K562 (cell line): ENCODE data around the gene PODXL2. TPM values are rescaled to one million over a fixed set of nuclear protein-coding genes. Genes with fewer than 3 reads are reported as not detected.

Experiments used
- ATAC-seq: fragments of 200-7000 bp; cut with Tn5 transposase; 3 replicates; pipeline ENCODE4 v1.9.1; 2020; ENCODE audit warnings: moderate library complexity
- BruUV-seq: library from RNA; stranded (reverse); fragments of 400-500 nt; replicated peaks from 2 replicates; lab custom pipeline; 2021; lab: Mats Ljungman, UMichigan
- CTCF ChIA-PET: fragments of 300-600 bp; formaldehyde crosslinking; extraction: SDS; loops from one replicate; lab custom pipeline; 2021; ENCODE audit warnings: low intra/inter-chr PET ratio; lab: Yijun Ruan, JAX
- POLR2A ChIA-PET: fragments of 300-600, 350-650 bp; sonication (Branson Sonifier 250); formaldehyde crosslinking; extraction: SDS; loops from one replicate; lab custom pipeline; 2021; ENCODE audit warnings: antibody characterized with exemption, inconsistent platforms; lab: Yijun Ruan, JAX
- DNase-seq, 4 experiments: peaks; one replicate each; pipeline versions ENCODE4 v3.0.0 to v3.0.0-alpha.2; 2011 to 2018; ENCODE audit warnings: low spot score in 3 of 4, mixed read lengths in 3 of 4; ENCODE audit errors: extremely low read depth in 1 of 4
- FAIRE-seq: peaks from 2 replicates; lab custom pipeline; 2011; peaks lifted over from hg19 to GRCh38; lab: Jason Lieb, UNC
- H2AFZ ChIP-seq: 2 replicates; pipeline ENCODE4 v1.6.0; 2011; ENCODE audit warnings: low read depth, low read length, control low read depth, inconsistent platforms
- H3K27ac ChIP-seq: fragments of 200-600 bp; 3 replicates; pipeline ENCODE4 v1.8.0; 2011; ENCODE audit warnings: low read depth, mild to moderate bottlenecking, control low read depth, inconsistent platforms, low read length, moderate library complexity, mixed read lengths; ENCODE audit errors: extremely low read depth
- H3K27me3 ChIP-seq, 2 experiments: fragments of 300-600 bp in 1 of 2; 2 replicates in 1 of 2; 3 replicates in 1 of 2; pipeline versions ENCODE4 v1.6.0 to v1.8.0; 2011; ENCODE audit warnings: inconsistent platforms in 2 of 2, low read length in 2 of 2, mild to moderate bottlenecking in 1 of 2, mixed read lengths in 1 of 2, moderate library complexity in 1 of 2; ENCODE audit not compliant: control insufficient read depth in 2 of 2, insufficient read depth in 2 of 2
- H3K36me3 ChIP-seq: fragments of 300-600 bp; 3 replicates; pipeline ENCODE4 v1.8.0; 2011; ENCODE audit warnings: mild to moderate bottlenecking, low read length, inconsistent platforms; ENCODE audit not compliant: control insufficient read depth, insufficient read depth
- H3K4me1 ChIP-seq, 2 experiments: fragments of 200-600 bp in 1 of 2; replicated peaks in 1 of 2; 2 replicates in 1 of 2; 3 replicates in 1 of 2; pipeline versions ENCODE4 v1.5.1 to v1.8.0; 2011; ENCODE audit warnings: inconsistent platforms in 2 of 2, low read length in 2 of 2, mild to moderate bottlenecking in 1 of 2, mixed read lengths in 1 of 2, moderate library complexity in 1 of 2; ENCODE audit not compliant: control insufficient read depth in 2 of 2, insufficient read depth in 2 of 2
- H3K4me2 ChIP-seq: 2 replicates; pipeline ENCODE4 v1.6.1; 2011; ENCODE audit warnings: low read length, control low read depth, inconsistent platforms, mixed read lengths; ENCODE audit not compliant: insufficient read depth
- H3K4me3 ChIP-seq: fragments of 200-600 bp; sonication (generic), shearing (Covaris generic); 2 replicates; pipeline ENCODE4 v1.5.1; 2016; ENCODE audit warnings: control low read depth, inconsistent platforms
- H3K79me2 ChIP-seq: fragments of 200-600 bp; 3 replicates; pipeline ENCODE4 v1.8.0; 2011; ENCODE audit warnings: low read length, inconsistent platforms; ENCODE audit not compliant: control insufficient read depth, insufficient read depth
- H3K9ac ChIP-seq, 2 experiments: 2 replicates each; pipeline versions ENCODE4 v1.6.0 to v1.6.1; 2011; ENCODE audit warnings: low read depth in 2 of 2, low read length in 2 of 2, control low read depth in 1 of 2, inconsistent platforms in 1 of 2, mild to moderate bottlenecking in 1 of 2, mixed read lengths in 1 of 2; ENCODE audit not compliant: insufficient read depth in 1 of 2
- H3K9me1 ChIP-seq: one replicate; pipeline ENCODE4 v1.6.0; 2011; ENCODE audit warnings: inconsistent platforms, mild to moderate bottlenecking, low read length, moderate library complexity; ENCODE audit not compliant: control insufficient read depth, insufficient read depth
- H3K9me3 ChIP-seq: replicated peaks from 2 replicates; pipeline ENCODE4 v1.5.1; 2011; ENCODE audit warnings: low read depth, low read length, inconsistent platforms; ENCODE audit not compliant: control insufficient read depth, insufficient read depth
- H4K20me1 ChIP-seq: replicated peaks from 2 replicates; pipeline ENCODE4 v1.6.1; 2011; ENCODE audit warnings: low read length, inconsistent platforms, mixed read lengths; ENCODE audit not compliant: control insufficient read depth, insufficient read depth
- CBFA2T3 ChIP-seq: fragments of 450-650 bp; IDR thresholded peaks from 2 replicates; pipeline ENCODE4 v1.6.1; 2017
- CHD7 ChIP-seq: fragments of 200-600 bp; sonication (generic); IDR thresholded peaks from one replicate; pipeline ENCODE4 v1.6.1; 2012; ENCODE audit warnings: mild to moderate bottlenecking, low read depth, low read length, inconsistent platforms
- MIER1 ChIP-seq: fragments of 450-650 bp; IDR thresholded peaks from 2 replicates; pipeline ENCODE4 v1.6.1; 2016; ENCODE audit warnings: antibody characterized with exemption, mild to moderate bottlenecking, low read depth
- MLX ChIP-seq, 2 experiments: fragments of 450-650 bp in 1 of 2; sonication (generic) in 1 of 2; formaldehyde crosslinking; conservative IDR thresholded peaks; 2 replicates each; pipeline versions ENCODE4 v1.4.0 to v1.8.1; 2020 to 2022; ENCODE audit warnings: mild to moderate bottlenecking in 1 of 2, missing genetic modification reagents in 1 of 2
- PHF8 ChIP-seq: fragments of 200-600 bp; sonication (generic); IDR thresholded peaks from 2 replicates; pipeline ENCODE4 v1.6.1; 2012; ENCODE audit warnings: mixed run types, mild to moderate bottlenecking, inconsistent platforms, low read length, moderate library complexity, borderline replicate concordance
- POLR3G ChIP-seq: IDR thresholded peaks from 2 replicates; pipeline ENCODE4 v1.6.1; 2011; ENCODE audit not compliant: insufficient read length, insufficient replicate concordance; ENCODE audit errors: extremely low read depth
- RBFOX2 ChIP-seq: fragments of 200-400 bp; formaldehyde crosslinking; IDR thresholded peaks from 2 replicates; pipeline ENCODE4 v1.6.1; 2017; ENCODE audit warnings: low read depth, mild to moderate bottlenecking, low read length, moderate library complexity
- SREBF1 ChIP-seq: fragments of 150-350 bp; IDR thresholded peaks from 2 replicates; pipeline ENCODE4 v1.6.1; 2014; ENCODE audit warnings: antibody characterized with exemption, low read depth, low read length, borderline replicate concordance
- TEAD1 ChIP-seq, 2 experiments: fragments of 450-650 bp in 1 of 2; sonication (generic) in 1 of 2; formaldehyde crosslinking; IDR thresholded peaks; 2 replicates each; pipeline versions ENCODE4 v1.4.0 to v1.8.0; 2020 to 2022; ENCODE audit warnings: mild to moderate bottlenecking in 2 of 2, missing genetic modification reagents in 1 of 2
- TOE1 ChIP-seq, 2 experiments: fragments of 450-650 bp in 1 of 2; sonication (generic) in 1 of 2; formaldehyde crosslinking in 1 of 2; IDR thresholded peaks; 2 replicates each; pipeline versions ENCODE4 v1.7.1 to v1.8.0; 2016 to 2022; ENCODE audit warnings: borderline replicate concordance in 2 of 2, mild to moderate bottlenecking in 2 of 2, antibody characterized with exemption in 1 of 2, inconsistent platforms in 1 of 2, low read depth in 1 of 2, missing genetic modification reagents in 1 of 2, moderate library complexity in 1 of 2
- WGBS: fragments of 100-300 bp; shearing (Covaris generic); methylation state at CpG from one replicate; pipeline ENCODE4 v1.1.6; 2016; ENCODE audit warnings: low coverage, mixed read lengths; ENCODE audit not compliant: insufficient coverage; ENCODE audit errors: missing lambda C conversion rate; 5-methylcytosine and 5-hydroxymethylcytosine counted together
- in situ Hi-C: fragments of 300-500 bp; cut with MboI; formaldehyde crosslinking; loops from 4 replicates; pipeline ENCODE4 v1.15.0; 2018; ENCODE audit warnings: inconsistent platforms, mixed read lengths
- intact Hi-C: fragments of 100-400 bp; cut with micrococcal nuclease; formaldehyde crosslinking; loops from 2 replicates; pipeline ENCODE4 v1.14.2; 2022
- polyA plus RNA-seq, 8 experiments: library from polyadenylated mRNA; depleted of rRNA in 4 of 8; stranded (reverse) in 5 of 8; unstranded in 3 of 8; fragments of >200 nt; fragmentation: Nextera tagmentation in 2 of 8; fragmentation: Illumina TruSeq in 1 of 8; extraction: Ambion mirVana in 2 of 8; extraction: Trizol in 1 of 8; gene quantifications; 2 replicates each; pipeline versions ENCODE4 v1.2.1 to v1.2.3, GENCODE V29; 2011 to 2014; ENCODE audit warnings: inconsistent platforms in 1 of 8, missing spikeins in 1 of 8
- total RNA-seq, 7 experiments: library from RNA; depleted of rRNA in 6 of 7; stranded (reverse); fragments of >200 nt in 6 of 7; fragmentation: Illumina TruSeq in 2 of 7; extraction: Trizol in 2 of 7; gene quantifications; 2 replicates each; pipeline versions ENCODE4 v1.2.1 to v1.2.3, GENCODE V29; 2011 to 2021; ENCODE audit warnings: low replicate concordance in 1 of 7

The PODXL2 gene
- total and polyA plus RNA-seq, 9 of the 15 experiments (the other 6 are each of a cell fraction or from before 2014, with no cell fraction given): 0.03 to 52.5 (median 21.9) TPM

GRCh38 chr3:127665165-127665564 is 36.2 kb downstream of the PODXL2 start:
- H3K9ac ChIP-seq: no peak overlapping the region
- BruUV-seq: no TSS peak
- FAIRE-seq (no peak), ATAC-seq (no peak), DNase-seq (no peak)
- intact Hi-C loops (no loop called here), in situ Hi-C loops (no loop called here)
- no peak overlapping the region for H3K27ac ChIP-seq
- H3K79me2 ChIP-seq: no peaks in the 10 kb centered on the region
- no peaks in the 10 kb centered on the region; a peak in 1 of 5 replicates for H3K4me1 ChIP-seq
- H3K4me2 ChIP-seq: no peak overlapping the region
- H4K20me1 ChIP-seq: no peaks in the 10 kb centered on the region
- no peaks in the 10 kb centered on the region for H3K9me3 ChIP-seq
- no peak overlapping the region for H2AFZ ChIP-seq
- ChIA-PET CTCF (no interaction called here), POLR2A (no interaction called here)
- no peaks in the 10 kb centered on the region for H3K9me1 ChIP-seq
- H3K36me3 ChIP-seq: peaks cover 45% of the 10 kb centered on the region; the same call in 1 of the 3 replicates
- no peak overlapping the region for H3K4me3 ChIP-seq
- no peaks in the 10 kb centered on the region for H3K27me3 ChIP-seq
- WGBS: 51% methylated on average over 2 of the region's 2 CpGs
- TF ChIP-seq RBFOX2 (no peak), TEAD1 (CRISPR knock-in tag; IDR thresholded peaks at IDR 0.05) (no peak), MIER1 (no peak), PHF8 (no peak), SREBF1 (no peak), CHD7 (no peak), TOE1 (IDR thresholded peaks at IDR 0.05; ENCODE audit: borderline replicate concordance) (no peak), TOE1 (CRISPR knock-in tag; IDR thresholded peaks at IDR 0.05; ENCODE audit: borderline replicate concordance, low read depth) (no peak), CBFA2T3 (no peak), MLX (CRISPR knock-in tag; conservative IDR thresholded peaks at IDR 0.05) (no peak), POLR3G (no peak)
